ENCODE data around the gene BRINP2. TPM values are rescaled to one million over a fixed set of nuclear protein-coding genes. Genes with fewer than 3 reads are reported as not detected.
"Not testable (repeated sequence)": the region's sequence is repeated elsewhere in the genome, so short reads cannot be mapped to it uniquely, and the experiment has no call there.

BRINP2 gene
- total RNA-seq, 1 experiment from 2014 or later = not detected

DNA sequence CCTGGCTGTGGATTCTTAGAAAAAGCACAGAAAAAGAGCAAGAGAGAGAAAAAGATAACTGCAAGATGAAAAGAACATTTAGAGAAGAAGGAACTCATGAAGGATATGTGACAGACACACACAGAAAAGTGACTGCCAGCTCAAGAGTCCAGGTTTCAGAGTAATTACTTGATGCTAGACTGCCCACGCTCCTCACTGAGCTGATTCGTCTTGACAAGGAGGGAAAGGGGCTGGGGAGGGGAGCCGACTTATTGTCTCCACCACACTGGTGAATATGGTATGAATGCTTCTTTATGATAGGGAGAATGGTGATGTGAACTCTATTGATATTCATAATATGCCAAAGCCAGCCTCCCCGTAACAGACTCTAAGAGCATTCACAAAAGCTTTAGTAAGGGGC, 140.4 kb downstream of the BRINP2 start:
- no peak for DNase-seq (ENCODE audit: low read depth)

DNA sequence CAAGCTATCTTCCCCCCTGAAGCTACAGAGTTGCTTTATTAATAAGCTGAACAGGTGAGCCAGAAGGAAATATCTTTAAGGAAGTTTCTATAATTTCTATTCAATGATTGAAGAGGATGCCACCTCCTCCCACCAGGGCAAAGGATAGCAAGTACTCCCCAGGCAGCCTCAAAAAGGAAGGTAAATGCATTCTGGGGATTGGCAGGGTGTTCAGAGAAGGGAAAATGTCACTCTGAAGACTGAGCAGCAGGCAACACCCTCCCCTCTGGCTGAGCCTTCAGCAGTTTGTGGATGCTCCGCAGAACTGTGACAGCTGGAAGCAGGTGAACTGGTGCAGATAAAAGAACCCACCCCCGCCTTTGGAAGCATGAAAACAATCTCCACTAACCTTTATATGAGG, 140.8 kb downstream of the BRINP2 start:
- DNase-seq (ENCODE audit: low read depth) = no peak

DNA sequence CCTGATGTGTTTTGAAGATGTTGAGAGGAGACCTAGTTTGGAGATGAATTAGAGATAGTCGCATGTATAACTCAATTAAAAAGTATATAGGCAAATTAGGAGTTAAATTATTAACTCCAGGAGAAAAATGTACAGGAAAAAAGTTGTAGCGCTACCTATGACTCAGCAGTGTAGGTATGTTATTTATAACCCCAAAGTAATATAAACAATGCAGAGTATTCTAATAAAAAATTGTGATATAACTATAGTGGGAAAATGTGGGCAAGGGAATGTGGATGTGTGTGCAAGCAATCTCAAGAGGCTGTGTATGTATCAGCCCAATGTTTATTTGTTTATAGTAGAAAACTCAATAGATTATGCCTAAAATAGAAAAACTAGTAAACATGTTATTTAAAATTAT, 144.5 kb downstream of the BRINP2 start:
- no peak for DNase-seq (ENCODE audit: low read depth)

DNA sequence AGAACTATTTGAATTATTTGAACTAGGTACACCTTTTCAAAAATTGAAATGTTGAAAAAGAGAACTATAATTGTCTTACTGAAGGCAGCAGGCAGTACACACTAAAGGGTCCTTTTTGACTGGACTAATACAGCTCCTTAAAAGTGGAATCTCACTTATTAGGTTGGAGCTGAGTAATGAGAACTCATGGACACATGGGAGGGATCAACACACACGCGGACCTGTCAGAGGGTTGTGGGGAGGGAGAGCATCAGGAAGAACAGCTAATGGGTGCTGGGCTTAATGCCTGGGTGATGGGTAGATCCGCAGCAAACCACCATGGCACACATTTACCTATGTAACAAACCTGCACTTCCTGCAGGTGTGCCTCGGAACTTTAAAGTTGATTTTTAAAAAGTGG, 145.0 kb downstream of the BRINP2 start:
- DNase-seq (ENCODE audit: low read depth) = no peak

DNA sequence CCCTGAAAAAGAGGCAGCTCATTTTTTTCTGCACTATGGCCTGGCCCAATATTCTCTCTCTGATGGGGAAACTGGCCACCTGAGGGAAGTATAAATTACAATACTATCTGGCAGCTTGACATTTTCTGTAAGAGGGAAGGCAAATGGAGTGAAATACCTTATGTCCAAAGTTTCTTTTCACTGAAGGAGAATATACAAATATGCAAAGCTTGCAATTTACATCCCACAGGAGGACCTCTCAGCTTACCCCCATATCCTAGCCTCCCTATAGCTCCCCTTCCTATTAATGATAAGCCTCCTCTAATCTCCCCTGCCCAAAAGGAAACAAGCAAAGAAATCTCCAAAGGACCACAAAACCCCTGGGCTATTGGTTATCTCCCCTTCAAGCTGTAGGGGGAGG, 150.7 kb downstream of the BRINP2 start:
- DNase-seq (ENCODE audit: low read depth) = not testable (repeated sequence)

DNA sequence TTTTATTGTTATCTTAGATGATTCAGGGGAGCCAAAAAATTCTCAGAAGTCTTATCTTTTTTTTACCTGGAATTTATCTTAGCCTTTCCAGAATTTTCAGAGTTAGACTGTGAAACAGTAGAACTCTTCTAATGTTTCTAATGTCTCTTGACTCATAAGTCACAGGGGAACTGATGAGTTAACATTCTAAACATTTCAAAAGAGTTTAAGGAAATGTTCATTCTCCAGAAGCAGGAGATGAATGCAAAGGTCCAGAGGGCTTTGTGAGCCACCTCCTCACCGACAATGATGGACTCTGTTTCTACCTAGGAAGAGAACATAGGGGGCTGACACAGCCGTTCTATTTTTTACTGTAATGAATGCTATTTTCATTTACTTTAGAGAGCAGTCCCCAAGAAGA, 157.5 kb downstream of the BRINP2 start:
- no peak for DNase-seq (ENCODE audit: low read depth)

DNA sequence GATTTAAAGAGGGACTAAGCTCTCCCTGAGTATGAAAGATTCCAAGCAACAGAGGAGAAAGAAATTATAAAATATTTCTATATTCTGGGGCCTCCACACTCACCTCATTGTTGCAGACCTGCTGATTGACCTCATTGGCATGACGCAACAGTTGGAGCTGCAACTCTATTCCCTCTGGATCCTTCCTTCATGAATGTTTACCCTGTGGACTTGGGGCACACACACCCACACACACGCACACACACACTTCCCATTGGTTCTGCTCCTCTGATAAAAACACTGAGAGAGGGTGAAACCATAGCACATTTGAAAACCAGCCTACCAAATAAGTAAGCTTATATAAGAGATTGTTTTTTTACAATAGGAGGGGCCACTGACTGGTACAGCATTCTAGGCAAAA, 159.1 kb downstream of the BRINP2 start:
- DNase-seq (ENCODE audit: low read depth) = no peak

Other genes starting within 250 kb of the BRINP2 start
- gene ASTN1, start 6.2 kb upstream of the BRINP2 start, total RNA-seq (2014; rRNA removed; shearing (Covaris generic)) = not detected in 2 replicates